AG04450 (cell line): ENCODE data around the gene SCIMP. TPM values are rescaled to one million over a fixed set of nuclear protein-coding genes. Genes with fewer than 3 reads are reported as not detected.

Experiments used
- CTCF ChIA-PET: fragments of 300-600, 350-600 bp; formaldehyde crosslinking; extraction: SDS; loops from one replicate; lab custom pipeline; 2022; ENCODE audit warnings: antibody characterized with exemption, inconsistent platforms; lab: Charles Lee
- POLR2A ChIA-PET: fragments of 350-600 bp; formaldehyde crosslinking; extraction: SDS; loops from one replicate; lab custom pipeline; 2021; ENCODE audit warnings: antibody characterized with exemption, inconsistent platforms; lab: Yijun Ruan, JAX
- DNase-seq: peaks from one replicate; pipeline ENCODE4 v3.0.0-alpha.2; 2011; ENCODE audit warnings: low read depth, low spot score
- H3K27ac ChIP-seq: one replicate; pipeline ENCODE4 v1.5.1; 2012; ENCODE audit warnings: low read depth, low read length, control low read depth
- H3K27me3 ChIP-seq: one replicate; pipeline ENCODE4 v1.6.0; 2012; ENCODE audit warnings: low read length; ENCODE audit not compliant: control insufficient read depth, insufficient read depth
- H3K4me3 ChIP-seq: 2 replicates; pipeline ENCODE4 v1.5.1; 2011; ENCODE audit warnings: mild to moderate bottlenecking, low read depth, low read length, control low read depth
- H3K9me3 ChIP-seq: 2 replicates; pipeline ENCODE4 v1.5.1; 2012; ENCODE audit warnings: low read length; ENCODE audit not compliant: control insufficient read depth, insufficient read depth
- CTCF ChIP-seq: IDR thresholded peaks from 2 replicates; pipeline ENCODE4 v1.5.1; 2011; ENCODE audit warnings: low read depth, low read length, control low read depth, inconsistent platforms
- polyA plus RNA-seq: library from polyadenylated mRNA; depleted of rRNA; stranded (reverse); fragments of >200 nt; gene quantifications from 2 replicates; pipeline ENCODE4 v1.2.3, GENCODE V29; 2011

The SCIMP gene
- polyA plus RNA-seq, 1 experiment: not detected

DNA sequence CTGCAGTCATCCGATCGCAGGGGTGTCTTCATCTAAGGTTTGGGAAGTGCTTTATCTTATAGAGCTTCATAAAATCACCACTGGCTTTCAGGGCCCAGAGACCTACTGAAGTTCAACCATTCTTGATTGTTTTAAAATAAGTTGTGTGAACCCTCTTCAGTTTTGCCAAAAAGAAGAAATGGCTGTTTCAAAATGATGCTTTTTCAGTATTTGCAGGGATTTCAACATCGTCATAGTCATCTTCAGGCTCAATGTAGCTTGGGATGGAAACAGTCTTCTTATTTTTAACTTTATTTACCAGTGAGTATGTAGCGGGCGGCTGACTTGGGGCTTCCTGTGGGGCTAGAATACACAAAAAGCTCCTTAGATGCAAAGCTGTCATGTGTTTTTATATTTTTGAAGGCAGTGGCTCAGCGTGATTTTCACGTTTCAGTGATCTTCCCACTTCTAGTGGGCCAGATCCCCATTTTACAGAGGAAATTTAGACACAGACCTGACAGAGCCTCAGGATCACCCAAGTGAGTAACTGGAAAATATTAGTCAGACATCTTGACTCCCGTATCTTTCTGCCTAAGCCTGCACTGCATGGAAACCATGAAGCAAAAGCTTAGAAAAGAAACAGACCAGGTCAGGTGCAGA is 23.9 kb downstream of the SCIMP start:
- CTCF ChIA-PET: no interaction called here
- POLR2A ChIA-PET: no interaction called here
- no peak overlapping the region for H3K4me3 ChIP-seq
- no peak for DNase-seq
- H3K9me3 ChIP-seq: no peaks in the 10 kb centered on the region
- TF ChIP-seq CTCF: no peak
- H3K27ac ChIP-seq: no peak overlapping the region
- H3K27me3 ChIP-seq: no peaks in the 10 kb centered on the region

DNA sequence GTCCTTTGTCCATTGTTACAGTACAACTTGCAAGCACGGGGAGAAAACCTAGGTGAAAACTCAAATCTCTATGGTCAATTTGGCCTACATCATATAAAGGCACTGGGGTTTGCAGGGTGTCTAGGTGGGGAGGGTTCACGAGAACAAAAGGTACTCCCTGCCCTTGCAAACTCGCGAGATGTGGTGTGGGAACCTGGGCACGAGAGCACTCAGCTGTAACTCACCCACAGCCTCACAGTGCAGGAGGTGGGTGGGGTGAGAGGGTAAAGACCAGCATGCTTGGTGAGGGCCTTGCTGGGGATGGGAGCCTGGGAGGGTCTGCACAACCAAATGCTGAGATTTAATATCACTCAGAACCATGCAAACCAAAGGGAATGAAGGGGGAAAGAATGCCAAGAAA is 24.6 kb downstream of the SCIMP start:
- POLR2A ChIA-PET: no interaction called here
- no peak for DNase-seq
- TF ChIP-seq CTCF: no peak

GRCh38 chr17:5209396-5209795 is 25.3 kb downstream of the SCIMP start:
- TF ChIP-seq CTCF: no peak
- no peak overlapping the region for H3K27ac ChIP-seq
- no peaks in the 10 kb centered on the region for H3K27me3 ChIP-seq
- DNase-seq: no peak
- peaks cover 4% of the 10 kb centered on the region; the same call in 1 of the 2 replicates for H3K9me3 ChIP-seq
- ChIA-PET CTCF (interaction anchor here (0.6 kb wide), 1 partner anchor 27 kb away, joined by 6 read pairs; no protein-coding TSS in a partner anchor), POLR2A (no interaction called here)
- no peak overlapping the region for H3K4me3 ChIP-seq

More for the DNA sequence above, 24.6 kb downstream of the SCIMP start:
- Histone ChIP-seq H3K9me3 (peaks cover under 1% of the 10 kb centered on the region; the same call in 1 of the 2 replicates), H3K27me3 (no peaks in the 10 kb centered on the region), H3K4me3 (no peak overlapping the region), H3K27ac (no peak overlapping the region)
- CTCF ChIA-PET: no interaction called here

DNA sequence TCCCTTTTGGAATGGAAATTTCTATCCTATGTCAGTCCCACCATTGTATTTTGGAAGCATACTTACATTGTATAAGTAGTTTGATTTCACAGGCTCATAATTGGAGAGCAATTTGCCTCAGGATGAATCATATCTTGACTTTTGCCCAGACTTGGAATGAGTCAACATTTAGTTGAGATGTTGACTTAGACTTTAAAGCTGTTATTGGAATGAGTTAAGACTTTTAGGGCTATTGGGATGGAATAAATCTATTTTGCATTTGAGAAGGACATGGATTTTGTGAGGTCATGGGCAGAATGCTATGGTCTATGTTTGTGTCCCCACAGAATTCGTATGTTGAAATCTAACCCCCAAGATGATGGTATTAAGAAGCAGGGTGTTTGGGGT is 30.8 kb downstream of the SCIMP start:
- peak; percentile 20 for DNase-seq
- POLR2A ChIA-PET: no interaction called here
- no peak overlapping the region for H3K27ac ChIP-seq
- TF ChIP-seq CTCF: no peak
- H3K27me3 ChIP-seq: no peaks in the 10 kb centered on the region
- H3K9me3 ChIP-seq: peaks cover 13% of the 10 kb centered on the region
- CTCF ChIA-PET: interaction anchor here (2.1 kb wide), 1 partner anchor 12 kb away, joined by 6 read pairs; the partner anchor contains the start of gene ZNF594
- H3K4me3 ChIP-seq: no peak overlapping the region

GRCh38 chr17:5203178-5203907 is 31.3 kb downstream of the SCIMP start:
- Histone ChIP-seq H3K27ac (no peak overlapping the region), H3K27me3 (no peaks in the 10 kb centered on the region), H3K9me3 (peaks cover 13% of the 10 kb centered on the region), H3K4me3 (no peak overlapping the region)
- no peak for DNase-seq
- TF ChIP-seq CTCF: no peak
- CTCF ChIA-PET: interaction anchor here (1.6 to 2.1 kb wide), 2 partner anchors 11 to 34 kb away, joined by 4 to 6 read pairs; partner anchors contain the start of gene ZNF594
- POLR2A ChIA-PET: no interaction called here
